ENCODE measurements around the gene VPS35. TPM values are rescaled to one million over a fixed set of nuclear protein-coding genes. Genes with fewer than 3 reads are reported as not detected.

VPS35 gene
- total and polyA plus RNA-seq, 2 of the 13 experiments (the other 11 are each of a cell fraction or from before 2014, with no cell fraction given) = 30.7 to 136 TPM

GRCh38 chr16:46688654-46689364 is at the start of gene VPS35 (continued):
- TF ChIP-seq ZNF512B (CRISPR knock-in tag; IDR thresholded peaks at IDR 0.05; ENCODE audit: borderline replicate concordance) = no peak
- peak; percentile 22; the same call in 1 of the 2 replicates for TF ChIP-seq ZNF441 (CRISPR knock-in tag; IDR thresholded peaks at IDR 0.05; ENCODE audit: borderline replicate concordance)
- TF ChIP-seq ZBTB39 (CRISPR knock-in tag; IDR thresholded peaks at IDR 0.05) = no peak
- TF ChIP-seq ZNF503 (CRISPR knock-in tag; IDR thresholded peaks at IDR 0.05) = no peak; the same call in 1 of the 2 replicates
- no peak for TF ChIP-seq ZBTB49 (CRISPR knock-in tag; IDR thresholded peaks at IDR 0.05; ENCODE audit: borderline replicate concordance)
- peak; percentile 79 for TF ChIP-seq YY1 (IDR thresholded peaks at IDR 0.05; ENCODE audit: insufficient read depth, insufficient replicate concordance, low read depth, low read length)
- peak; percentile 94 for TF ChIP-seq ZNF333 (CRISPR knock-in tag; IDR thresholded peaks at IDR 0.05; ENCODE audit: borderline replicate concordance)
- TF ChIP-seq EP300 (IDR thresholded peaks at IDR 0.05; ENCODE audit: low read depth in 2 of 2, low read length in 2 of 2) = no peak; a peak in 1 of 4 replicates
- no peak for TF ChIP-seq EP300 (CRISPR knock-in tag; IDR thresholded peaks at IDR 0.05; ENCODE audit: borderline replicate concordance)
- peak; percentile 78 for TF ChIP-seq UBTF (CRISPR knock-in tag; IDR thresholded peaks at IDR 0.05)
